HEK293 (cell line): Measurements from ENCODE around the gene CPT1C.

Source experiments
- CTCF ChIA-PET: fragments of 350-600 bp; formaldehyde crosslinking; extraction: SDS; loops from one replicate; lab custom pipeline; 2021; ENCODE audit warnings: antibody characterized with exemption; lab: Yijun Ruan, JAX
- POLR2A ChIA-PET: fragments of 300-600 bp; formaldehyde crosslinking; extraction: SDS; loops from one replicate; lab custom pipeline; 2020; ENCODE audit warnings: antibody characterized with exemption, inconsistent platforms; lab: Yijun Ruan, JAX
- H3K27ac ChIP-seq: fragments of 200-500 bp; sonication (Bioruptor generic); 2 replicates; pipeline ENCODE4 v1.5.1; 2014; ENCODE audit warnings: low read depth, low read length, control low read depth, inconsistent platforms; ENCODE audit errors: extremely low read depth
- H3K36me3 ChIP-seq, 2 experiments: fragments of 200-500 bp in 1 of 2; sonication (Bioruptor generic) in 1 of 2; 1 replicate in 1 of 2; 2 replicates in 1 of 2; pipeline ENCODE4 v1.5.1; 2014 to 2017; ENCODE audit warnings: inconsistent platforms in 2 of 2, low read length in 2 of 2; ENCODE audit not compliant: control insufficient read depth in 2 of 2, insufficient read depth in 1 of 2
- H3K4me1 ChIP-seq: fragments of 200-500 bp; sonication (Bioruptor generic); 2 replicates; pipeline ENCODE4 v1.5.1; 2014; ENCODE audit warnings: mild to moderate bottlenecking, low read length, inconsistent platforms; ENCODE audit not compliant: control insufficient read depth, insufficient read depth
- H3K4me3 ChIP-seq: 2 replicates; pipeline ENCODE4 v1.5.1; 2011; ENCODE audit warnings: low read depth, mild to moderate bottlenecking, control low read depth, low read length, moderate library complexity
- H3K9me3 ChIP-seq: fragments of 200-500 bp; sonication (Bioruptor generic); 2 replicates; pipeline ENCODE4 v1.5.1; 2014; ENCODE audit warnings: low read depth, low read length, inconsistent platforms; ENCODE audit not compliant: control insufficient read depth, insufficient read depth
- ATF2 ChIP-seq: fragments of 450-650 bp; formaldehyde crosslinking; IDR thresholded peaks from 2 replicates; pipeline ENCODE4 v1.5.1; 2016; ENCODE audit warnings: missing biosample characterization, missing genetic modification characterization, low read depth
- GLIS1 ChIP-seq: fragments of 450-650 bp; formaldehyde crosslinking; IDR thresholded peaks from 2 replicates; pipeline ENCODE4 v1.5.1; 2016; ENCODE audit warnings: missing biosample characterization, missing genetic modification characterization
- KLF1 ChIP-seq: fragments of 450-650 bp; formaldehyde crosslinking; IDR thresholded peaks from 2 replicates; pipeline ENCODE4 v1.5.1; 2016; ENCODE audit warnings: missing biosample characterization, missing genetic modification characterization
- KLF16 ChIP-seq: fragments of 450-650 bp; formaldehyde crosslinking; IDR thresholded peaks from 2 replicates; pipeline ENCODE4 v1.5.1; 2017; ENCODE audit warnings: missing biosample characterization, missing genetic modification characterization
- KLF8 ChIP-seq: fragments of 450-650 bp; formaldehyde crosslinking; IDR thresholded peaks from 2 replicates; pipeline ENCODE4 v1.5.1; 2016; ENCODE audit warnings: missing biosample characterization, missing genetic modification characterization
- OVOL3 ChIP-seq: fragments of 450-650 bp; formaldehyde crosslinking; IDR thresholded peaks from 2 replicates; pipeline ENCODE4 v1.5.1; 2016; ENCODE audit warnings: missing biosample characterization, missing genetic modification characterization
- SALL2 ChIP-seq: fragments of 450-650 bp; formaldehyde crosslinking; IDR thresholded peaks from 2 replicates; pipeline ENCODE4 v1.5.0; 2017; ENCODE audit warnings: missing biosample characterization, mild to moderate bottlenecking, missing genetic modification characterization, borderline replicate concordance
- SP3 ChIP-seq: fragments of 450-650 bp; formaldehyde crosslinking; IDR thresholded peaks from 2 replicates; pipeline ENCODE4 v1.5.1; 2016; ENCODE audit warnings: missing biosample characterization, missing genetic modification characterization
- ZBTB10 ChIP-seq: fragments of 450-650 bp; formaldehyde crosslinking; IDR thresholded peaks from 2 replicates; pipeline ENCODE4 v1.5.1; 2016; ENCODE audit warnings: missing biosample characterization, missing genetic modification characterization
- ZEB2 ChIP-seq: fragments of 450-650 bp; formaldehyde crosslinking; IDR thresholded peaks from 2 replicates; pipeline ENCODE4 v1.5.1; 2016; ENCODE audit warnings: missing biosample characterization, missing genetic modification characterization
- ZNF112 ChIP-seq: fragments of 450-650 bp; formaldehyde crosslinking; IDR thresholded peaks from 2 replicates; pipeline ENCODE4 v1.5.0; 2017; ENCODE audit warnings: missing biosample characterization, missing genetic modification characterization
- ZNF18 ChIP-seq: fragments of 450-650 bp; formaldehyde crosslinking; IDR thresholded peaks from 2 replicates; pipeline ENCODE4 v1.5.1; 2016; ENCODE audit warnings: missing biosample characterization, missing genetic modification characterization
- ZNF2 ChIP-seq: fragments of 450-650 bp; formaldehyde crosslinking; IDR thresholded peaks from 2 replicates; pipeline ENCODE4 v1.5.1; 2016; ENCODE audit warnings: missing biosample characterization, missing genetic modification characterization
- ZNF214 ChIP-seq: fragments of 450-650 bp; formaldehyde crosslinking; IDR thresholded peaks from 2 replicates; pipeline ENCODE4 v1.5.1; 2017; ENCODE audit warnings: missing biosample characterization, mild to moderate bottlenecking, missing genetic modification characterization, borderline replicate concordance
- ZNF24 ChIP-seq: fragments of 450-650 bp; formaldehyde crosslinking; IDR thresholded peaks from 2 replicates; pipeline ENCODE4 v1.5.1; 2016; ENCODE audit warnings: missing biosample characterization, missing genetic modification characterization
- ZNF324 ChIP-seq: fragments of 450-650 bp; formaldehyde crosslinking; IDR thresholded peaks from 2 replicates; pipeline ENCODE4 v1.5.1; 2016; ENCODE audit warnings: missing biosample characterization, missing genetic modification characterization
- ZNF362 ChIP-seq: fragments of 450-650 bp; formaldehyde crosslinking; IDR thresholded peaks from 2 replicates; pipeline ENCODE4 v1.5.1; 2016; ENCODE audit warnings: missing biosample characterization, missing genetic modification characterization
- ZNF391 ChIP-seq: fragments of 450-650 bp; formaldehyde crosslinking; IDR thresholded peaks from 2 replicates; pipeline ENCODE4 v1.5.1; 2016; ENCODE audit warnings: low read depth, missing biosample characterization, missing genetic modification characterization, borderline replicate concordance
- ZNF639 ChIP-seq: fragments of 450-650 bp; formaldehyde crosslinking; IDR thresholded peaks from 2 replicates; pipeline ENCODE4 v1.5.1; 2016; ENCODE audit warnings: missing biosample characterization, missing genetic modification characterization
- ZNF658 ChIP-seq: fragments of 450-650 bp; formaldehyde crosslinking; IDR thresholded peaks from 2 replicates; pipeline ENCODE4; 2016; ENCODE audit warnings: missing biosample characterization, missing genetic modification characterization
- ZNF660 ChIP-seq: fragments of 450-650 bp; IDR thresholded peaks from 2 replicates; pipeline ENCODE4 v1.5.1; 2018; ENCODE audit warnings: missing biosample characterization, mild to moderate bottlenecking, missing genetic modification characterization
- ZNF664 ChIP-seq: fragments of 450-650 bp; formaldehyde crosslinking; IDR thresholded peaks from 2 replicates; pipeline ENCODE4 v1.5.1; 2016; ENCODE audit warnings: missing biosample characterization, missing genetic modification characterization
- ZNF670 ChIP-seq: fragments of 450-650 bp; formaldehyde crosslinking; IDR thresholded peaks from 2 replicates; pipeline ENCODE4 v1.5.1; 2016; ENCODE audit warnings: missing biosample characterization, missing genetic modification characterization, low read depth
- ZNF76 ChIP-seq: fragments of 450-650 bp; formaldehyde crosslinking; IDR thresholded peaks from 2 replicates; pipeline ENCODE4; 2016; ENCODE audit warnings: low read depth, missing biosample characterization, missing genetic modification characterization, borderline replicate concordance
- ZNF768 ChIP-seq: fragments of 450-650 bp; formaldehyde crosslinking; IDR thresholded peaks from 2 replicates; pipeline ENCODE4 v1.5.1; 2018; ENCODE audit warnings: missing biosample characterization, mild to moderate bottlenecking, missing genetic modification characterization

Gene CPT1C

GRCh38 chr19:49672131-49672919 lies 18.6 kb upstream of the CPT1C start (continued):
- TF ChIP-seq GLIS1 (tag by site-specific recombination) (peak; percentile 90), ZEB2 (peak; percentile 54), ZNF214 (tag by site-specific recombination) (no peak), ZNF658 (tag by site-specific recombination) (no peak), ZNF18 (tag by site-specific recombination) (no peak), SALL2 (tag by site-specific recombination) (no peak), KLF16 (tag by site-specific recombination) (0 out of 2 replicates have a peak, but pooled peaks have one; percentile 44), ZBTB10 (peak; percentile 42; the same call in 1 of the 2 replicates), ZNF2 (peak; percentile 98)

- Histone ChIP-seq H3K27ac (peak overlapping the region; percentile 94), H3K4me1 (peaks cover 23% of the 10 kb centered on the region), H3K9me3 (no peaks in the 10 kb centered on the region), H3K4me3 (peak overlapping the region; percentile 46), H3K36me3 (peaks cover 13 to 14% of the 10 kb centered on the region in 2 experiments; a peak in 2 of 3 replicates)
- ChIA-PET CTCF (interaction anchor here (0.6 to 4.4 kb wide), 11 partner anchors 12 to 203 kb away, joined by 3 to 27 read pairs (median 4); partner anchors contain the start of genes BCL2L12, IRF3 and PRRG2), POLR2A (interaction anchor here (0.5 to 3.8 kb wide), 36 partner anchors 9 to 602 kb away, joined by 3 to 56 read pairs (median 5); partner anchors contain the start of genes ADM5, AKT1S1, ALDH16A1 and AP2A1)
- TF ChIP-seq ATF2 (tag by site-specific recombination), result no peak
- TF ChIP-seq ZNF664, result peak; percentile 95
- peak; percentile 81; the same call in 1 of the 2 replicates for TF ChIP-seq ZNF639
- TF ChIP-seq ZNF112 (tag by site-specific recombination), result no peak
- TF ChIP-seq ZNF76 (tag by site-specific recombination), result no peak
- no peak for TF ChIP-seq ZNF670 (tag by site-specific recombination)
- peak; percentile 25; the same call in 1 of the 2 replicates for TF ChIP-seq OVOL3 (tag by site-specific recombination)
- TF ChIP-seq ZNF362 (tag by site-specific recombination), result peak; percentile 81
- TF ChIP-seq ZNF24, result peak; percentile 71
- TF ChIP-seq ZNF391 (tag by site-specific recombination), result 0 out of 2 replicates have a peak, but pooled peaks have one; percentile 50
- peak; percentile 29; the same call in 1 of the 2 replicates for TF ChIP-seq KLF1 (tag by site-specific recombination)
- peak; percentile 96 for TF ChIP-seq ZNF768 (tag by site-specific recombination)
- peak; percentile 78 for TF ChIP-seq KLF8
- peak; percentile 90 for TF ChIP-seq ZNF660
- peak; percentile 21 for TF ChIP-seq SP3
- TF ChIP-seq ZNF324 (tag by site-specific recombination), result peak; percentile 74; the same call in 1 of the 2 replicates
- peak; percentile 96 for TF ChIP-seq KLF16 (tag by site-specific recombination)
Observed at GRCh38 chr19:49676136-49676783, 14.7 kb upstream of the CPT1C start.
